Hematopoietic multipotent progenitor cell treated with erythropoietin and hydrocortisone succinate and interleukin-3 and kit ligand, for 8 days (in vitro differentiated cells): Measurements from ENCODE around the gene FBH1.
"Not testable (repeated sequence)": the region's sequence is repeated elsewhere in the genome, so short reads cannot be mapped to it uniquely, and the experiment has no call there.

Experiments
- DNase-seq: peaks from one replicate; pipeline ENCODE4 v3.0.0-alpha.2; 2015

FBH1 gene

DNA sequence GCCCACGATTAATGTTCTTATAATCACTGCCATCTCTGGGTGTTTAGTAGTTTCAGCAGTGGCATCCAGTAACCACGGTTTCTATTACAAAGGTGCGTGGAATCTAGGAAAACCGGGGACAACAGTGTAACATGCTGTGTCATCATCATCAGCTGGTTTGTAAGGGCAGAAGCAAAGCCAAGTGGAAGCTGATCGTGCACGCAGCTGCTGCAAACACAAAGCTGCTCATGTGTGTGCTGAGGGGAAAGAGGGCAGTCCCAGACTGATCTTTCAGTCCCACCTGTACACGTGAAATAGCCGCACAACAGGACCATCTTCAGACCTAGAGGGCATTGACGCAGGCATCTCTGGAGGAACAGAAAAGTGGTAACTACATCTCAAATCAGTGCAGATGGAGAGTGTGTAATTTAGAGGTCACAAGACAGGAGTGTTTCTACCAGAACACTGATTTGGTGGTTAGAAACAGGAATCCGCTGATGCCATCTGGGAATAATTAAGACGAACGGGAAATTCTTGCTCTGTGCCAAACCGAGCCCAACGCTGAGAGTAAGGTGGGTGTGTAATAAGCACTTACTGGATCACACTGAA is 13.8 kb upstream of the FBH1 start:
- DNase-seq, result no peak

DNA sequence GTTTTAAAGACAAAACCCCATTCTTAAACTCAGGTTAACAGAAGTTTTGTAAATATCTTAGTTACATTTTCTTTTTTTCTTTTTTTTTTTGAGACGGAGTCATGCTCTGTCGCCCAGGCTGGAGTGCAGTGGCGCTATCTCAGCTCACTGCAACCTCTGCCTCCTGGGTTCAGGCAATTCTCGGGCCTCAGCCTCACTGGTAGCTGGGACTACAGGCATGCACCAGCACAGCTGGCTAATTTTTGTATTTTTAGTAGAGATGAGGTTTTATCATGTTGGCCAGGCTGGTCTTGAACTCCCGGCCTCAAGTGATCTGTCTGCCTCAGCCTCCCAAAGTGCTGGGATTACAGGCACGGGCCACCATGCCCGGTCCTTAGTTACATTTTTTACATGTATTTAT is 13.0 kb upstream of the FBH1 start:
- DNase-seq, result not testable (repeated sequence)

DNA sequence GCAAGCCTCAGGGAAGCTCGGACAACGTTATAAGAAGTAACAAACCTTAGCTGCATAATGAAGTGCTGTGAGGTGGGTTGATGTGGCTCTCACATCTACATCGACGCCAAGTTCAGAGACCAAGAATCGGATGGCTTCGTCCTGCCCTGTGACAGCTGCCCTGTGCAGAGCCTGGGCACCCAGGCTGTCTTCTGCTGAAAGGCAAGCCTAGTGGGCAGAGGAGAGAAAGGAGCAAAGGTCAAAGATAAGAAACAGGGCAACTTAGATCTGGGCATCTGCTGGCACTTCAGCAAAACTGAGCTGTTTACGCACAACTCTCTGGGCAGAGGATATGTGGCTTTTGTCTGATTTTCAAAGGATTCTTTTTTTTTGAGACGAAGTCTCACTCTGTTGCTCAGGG is 7.1 kb upstream of the FBH1 start:
- DNase-seq, result no peak

DNA sequence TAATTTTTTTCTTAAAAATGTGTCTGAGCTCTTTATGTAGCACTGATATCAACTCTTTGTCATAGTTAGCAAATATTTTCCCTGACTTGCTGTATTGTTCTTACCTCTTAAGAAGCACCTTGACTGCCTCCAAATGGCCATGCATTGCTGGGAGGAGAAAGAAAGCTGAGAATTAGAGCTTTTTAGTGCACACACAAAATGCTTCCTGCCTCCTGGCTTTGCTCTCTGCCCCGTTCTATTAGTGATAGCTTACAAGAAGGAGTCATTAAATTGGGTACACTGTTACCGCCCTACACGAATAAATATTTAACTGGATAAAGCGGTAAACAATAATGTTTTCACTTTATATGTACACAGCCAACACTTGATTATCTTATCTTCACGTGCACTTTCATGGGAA is 4.4 kb upstream of the FBH1 start:
- no peak for DNase-seq

DNA sequence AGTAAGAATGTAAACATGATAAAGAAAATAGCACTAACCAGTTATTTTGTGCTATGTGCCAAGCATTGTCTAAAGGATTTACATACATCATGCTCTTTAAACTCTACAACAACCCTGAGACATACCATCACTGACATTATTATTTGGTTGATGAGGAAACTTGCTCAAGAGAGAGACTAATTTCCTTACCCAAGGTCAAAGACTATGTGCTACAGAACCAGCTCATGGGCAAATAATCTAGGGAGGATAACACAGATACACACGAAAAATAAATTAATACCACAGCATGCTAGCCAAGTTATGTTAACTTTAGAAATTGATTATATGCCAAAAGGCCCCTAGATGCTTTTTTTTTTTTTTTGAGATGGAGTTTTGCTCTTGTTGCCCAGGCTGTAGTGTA is 3.0 kb upstream of the FBH1 start:
- DNase-seq, result no peak

DNA sequence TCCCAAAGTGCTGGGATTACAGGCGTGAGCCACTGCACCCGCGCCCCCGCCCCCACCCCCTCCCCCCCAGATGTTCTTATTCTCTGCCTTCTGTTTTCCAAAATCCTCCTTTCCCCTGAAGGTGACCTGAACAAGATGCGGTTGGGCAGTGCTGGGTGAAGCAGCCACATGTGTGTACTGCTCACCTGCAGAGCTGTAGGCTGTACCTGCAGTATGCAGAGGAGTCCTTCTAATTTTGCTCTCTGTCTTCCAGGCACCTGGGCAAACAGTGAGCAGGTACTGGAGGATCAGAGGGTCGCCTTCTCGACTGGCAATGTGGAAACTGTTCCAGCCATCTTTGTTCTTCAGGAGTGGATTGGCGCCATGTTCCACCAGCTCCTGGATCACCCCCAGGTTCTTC is 2.4 kb upstream of the FBH1 start:
- no peak for DNase-seq

DNA sequence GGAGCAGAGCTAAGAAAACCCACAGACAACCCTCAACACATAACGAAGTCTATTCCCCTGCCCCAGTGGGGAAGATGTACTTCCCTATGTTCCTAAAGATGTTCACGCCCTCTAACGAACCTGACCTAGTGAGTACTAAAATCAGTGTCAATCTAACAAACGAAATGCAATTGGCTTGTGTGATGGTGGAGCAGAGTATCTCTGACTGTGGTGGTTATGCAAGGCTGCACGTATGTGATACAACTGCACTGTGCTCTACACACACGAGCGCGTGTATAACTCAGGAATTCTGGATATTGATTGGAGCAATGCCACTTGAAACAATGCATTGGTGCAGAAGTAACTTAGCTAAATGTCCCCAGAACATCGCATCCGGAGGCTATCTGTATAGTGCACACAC is 1.7 kb upstream of the FBH1 start:
- DNase-seq, result peak; percentile 42

DNA sequence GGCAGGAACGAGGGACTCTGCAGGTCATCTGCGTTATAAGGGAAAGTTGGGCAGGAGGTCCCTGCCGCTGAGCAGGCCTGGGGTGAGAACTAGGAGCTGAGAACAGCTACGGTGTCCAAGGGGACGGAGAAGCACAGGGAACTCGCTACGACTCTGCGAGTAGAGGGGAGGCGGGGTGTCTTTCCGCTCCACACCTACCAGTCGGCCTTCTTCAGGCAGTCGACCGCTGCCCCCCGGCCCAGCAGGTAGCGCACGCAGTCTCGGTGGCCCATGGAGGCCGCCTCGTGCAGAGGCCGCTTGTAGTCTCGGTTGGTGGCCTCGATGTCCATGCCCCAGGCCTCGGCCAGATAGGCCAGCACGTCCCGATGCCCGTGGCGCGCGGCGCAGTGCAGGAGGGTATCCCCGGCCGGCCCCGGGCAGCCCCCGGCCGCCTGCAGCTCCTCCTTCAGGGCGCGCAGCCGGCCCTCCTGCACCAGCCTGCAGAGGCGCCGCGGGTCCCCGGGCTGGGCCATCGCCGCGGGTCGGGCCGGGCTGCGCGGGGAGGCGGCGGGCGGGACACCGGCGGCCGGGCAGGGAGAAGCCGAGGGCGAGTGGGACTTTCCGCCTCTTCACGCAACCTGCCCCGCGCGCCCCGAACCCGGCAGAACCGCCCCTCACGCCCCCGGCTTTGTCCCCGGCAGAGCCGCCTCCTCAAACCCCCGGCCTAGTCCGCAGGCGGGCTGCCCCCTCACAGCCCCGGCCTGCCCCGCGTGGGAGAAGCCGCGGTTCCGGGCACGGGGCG is 1.0 kb upstream of the FBH1 start:
- peak; percentile 25 for DNase-seq

DNA sequence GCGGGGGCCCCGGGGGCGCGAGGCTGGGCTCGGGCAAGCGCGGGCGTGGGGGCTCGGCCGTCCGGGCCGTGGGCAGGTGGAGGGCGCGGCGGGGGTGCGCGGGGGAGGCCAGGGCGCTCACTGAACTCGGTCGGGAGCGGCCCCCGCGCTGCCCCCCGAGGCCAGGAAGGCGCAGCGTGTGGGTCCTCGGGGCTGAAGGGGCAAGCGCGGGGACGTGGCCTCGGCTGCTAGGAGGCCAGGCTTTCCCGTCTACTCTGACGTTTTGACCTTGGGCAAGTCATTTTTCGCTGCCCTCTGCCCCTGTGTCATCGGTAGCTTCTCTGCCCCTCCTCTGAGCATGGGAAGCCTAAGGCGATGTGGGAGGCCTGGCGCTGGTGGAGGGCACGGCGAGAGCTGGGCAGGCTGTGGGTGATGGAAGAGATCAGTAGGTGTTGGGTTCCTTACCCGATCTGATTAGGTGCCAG is 441 bp downstream of the FBH1 start:
- DNase-seq, result peak; percentile 42

DNA sequence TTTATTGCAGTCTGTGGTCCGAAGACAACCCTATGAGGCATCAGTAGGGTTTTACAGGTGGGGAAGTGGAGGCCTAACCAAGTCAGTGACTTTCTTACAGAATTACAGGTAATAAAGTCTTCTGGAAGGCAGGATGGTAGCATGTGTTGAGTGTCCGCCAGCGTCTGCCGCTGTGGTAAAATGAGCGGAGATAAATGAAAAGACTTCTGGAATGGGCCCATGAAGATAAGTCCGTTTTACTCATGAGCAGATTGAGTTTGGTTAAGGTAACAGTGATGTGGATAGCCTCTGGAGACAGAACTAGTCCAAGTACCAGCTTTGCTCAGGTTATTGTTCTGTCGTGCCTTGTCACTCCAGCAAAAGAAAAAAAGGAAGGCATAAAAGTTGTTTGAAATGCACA is 966 bp downstream of the FBH1 start:
- DNase-seq, result peak; percentile 55

DNA sequence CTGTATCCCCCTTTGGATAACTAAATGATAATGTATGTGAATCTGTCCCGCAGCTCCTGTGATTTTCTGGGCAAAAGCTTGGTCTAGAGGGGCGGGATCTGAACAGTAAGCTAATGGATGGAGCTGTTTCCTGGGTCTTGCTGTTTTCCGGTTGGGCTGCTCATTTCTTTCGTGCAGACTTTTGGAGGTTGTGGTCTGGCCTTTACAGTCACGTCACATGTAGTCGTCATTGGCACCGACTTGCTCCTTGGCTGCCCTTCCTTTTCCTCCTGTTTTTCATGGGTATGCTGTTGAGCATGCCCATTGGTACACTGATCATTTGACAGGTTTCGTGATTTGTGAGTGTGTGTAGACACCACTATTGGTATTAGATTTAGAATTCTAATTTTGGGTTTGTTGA is 2.0 kb downstream of the FBH1 start:
- no peak for DNase-seq

DNA sequence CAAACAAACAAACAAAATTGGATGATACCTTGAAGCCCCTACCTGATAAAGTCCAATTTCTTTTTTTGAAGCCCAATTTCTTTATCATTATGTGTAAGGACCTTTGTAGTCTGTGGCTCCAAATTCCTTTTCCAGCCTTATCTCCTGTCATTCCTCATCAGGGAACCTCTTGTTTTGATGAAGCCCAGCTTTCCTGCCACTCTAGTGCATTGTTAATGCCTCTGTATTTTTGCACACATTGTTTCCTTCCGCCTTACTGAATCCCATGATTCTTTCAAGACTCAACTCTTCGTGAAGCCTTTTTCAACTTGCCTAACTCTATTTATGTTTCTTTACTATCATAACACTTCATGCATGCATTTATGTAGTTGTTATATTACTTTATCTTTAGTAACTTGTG is 3.3 kb downstream of the FBH1 start:
- no peak for DNase-seq

DNA sequence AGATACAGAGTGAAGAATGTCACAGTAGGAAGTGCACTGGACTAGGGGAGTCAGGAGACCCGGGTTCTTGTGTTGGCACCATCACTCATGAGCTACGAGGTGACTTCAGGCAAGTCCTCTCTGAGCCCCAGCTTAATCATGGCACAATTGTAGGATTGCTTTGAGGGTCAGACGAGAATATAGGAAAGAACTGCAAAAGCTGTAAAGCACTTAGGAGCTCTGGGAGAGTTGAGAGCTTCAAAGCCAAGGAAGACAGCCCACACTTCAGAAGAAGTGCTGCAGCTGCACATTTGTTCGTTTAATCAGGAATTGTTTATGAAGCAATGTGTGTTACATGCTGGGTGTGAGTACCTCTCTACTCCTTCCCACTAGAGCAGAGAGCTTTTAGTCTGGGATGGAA is 4.4 kb downstream of the FBH1 start:
- DNase-seq, result no peak

DNA sequence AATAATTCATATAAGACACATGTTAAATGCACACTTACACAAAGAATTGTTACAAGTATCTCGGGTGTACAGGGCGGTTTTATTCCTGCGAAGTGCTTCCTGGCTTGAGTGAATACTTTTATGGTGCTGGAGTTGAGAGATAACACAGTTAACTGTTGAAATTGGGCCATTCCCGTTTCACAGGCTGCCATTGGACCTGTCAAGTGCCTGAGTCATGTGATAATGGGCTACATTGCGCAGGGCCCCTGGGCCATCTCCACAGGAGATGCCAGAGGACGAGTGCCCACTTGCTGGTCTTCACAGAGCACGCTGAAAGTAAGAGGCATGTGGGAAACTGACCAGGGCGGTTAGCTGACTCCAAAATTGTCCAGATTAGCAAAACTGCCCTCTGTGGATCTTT is 4.8 kb downstream of the FBH1 start:
- peak; percentile 96 for DNase-seq

DNA sequence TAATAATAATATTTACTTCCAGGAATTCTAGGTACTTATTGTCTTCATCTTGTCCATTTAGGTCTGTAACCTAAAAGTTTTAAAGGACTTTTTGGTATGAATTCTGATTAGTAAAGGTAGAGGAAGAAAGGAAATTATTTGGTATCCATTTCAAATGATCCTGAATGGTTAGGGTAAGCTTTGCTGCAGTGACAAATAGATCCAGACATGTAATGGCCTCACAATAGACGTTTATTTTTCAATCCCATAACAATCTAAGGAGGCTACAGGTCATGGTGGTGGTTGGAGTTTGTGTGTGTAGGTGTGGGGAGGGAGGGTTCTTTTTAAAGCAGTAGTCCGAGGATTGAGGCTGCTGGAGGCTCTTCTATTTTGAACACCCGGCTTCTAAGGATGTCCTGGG is 5.3 kb downstream of the FBH1 start:
- no peak for DNase-seq

DNA sequence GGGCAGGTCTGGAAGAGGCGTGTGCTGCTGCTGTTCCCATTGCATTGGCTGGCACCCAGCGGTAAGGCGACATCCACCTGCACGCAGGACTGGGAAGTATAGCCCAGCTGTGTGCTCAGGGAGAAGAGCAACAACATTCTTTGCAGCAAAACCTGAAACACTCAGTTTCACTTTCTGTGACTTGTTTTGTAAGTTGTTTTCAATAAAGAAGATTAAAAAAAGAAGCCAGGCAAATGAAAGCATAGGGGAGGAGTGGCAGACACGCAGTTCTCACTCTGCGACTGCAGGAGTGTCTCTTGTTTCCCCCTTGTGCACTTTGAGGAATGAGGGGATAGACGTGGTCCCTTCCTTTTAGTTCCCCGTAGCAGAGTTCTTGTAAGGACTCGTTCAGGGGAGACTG is 5.8 kb downstream of the FBH1 start:
- peak; percentile 20 for DNase-seq

DNA sequence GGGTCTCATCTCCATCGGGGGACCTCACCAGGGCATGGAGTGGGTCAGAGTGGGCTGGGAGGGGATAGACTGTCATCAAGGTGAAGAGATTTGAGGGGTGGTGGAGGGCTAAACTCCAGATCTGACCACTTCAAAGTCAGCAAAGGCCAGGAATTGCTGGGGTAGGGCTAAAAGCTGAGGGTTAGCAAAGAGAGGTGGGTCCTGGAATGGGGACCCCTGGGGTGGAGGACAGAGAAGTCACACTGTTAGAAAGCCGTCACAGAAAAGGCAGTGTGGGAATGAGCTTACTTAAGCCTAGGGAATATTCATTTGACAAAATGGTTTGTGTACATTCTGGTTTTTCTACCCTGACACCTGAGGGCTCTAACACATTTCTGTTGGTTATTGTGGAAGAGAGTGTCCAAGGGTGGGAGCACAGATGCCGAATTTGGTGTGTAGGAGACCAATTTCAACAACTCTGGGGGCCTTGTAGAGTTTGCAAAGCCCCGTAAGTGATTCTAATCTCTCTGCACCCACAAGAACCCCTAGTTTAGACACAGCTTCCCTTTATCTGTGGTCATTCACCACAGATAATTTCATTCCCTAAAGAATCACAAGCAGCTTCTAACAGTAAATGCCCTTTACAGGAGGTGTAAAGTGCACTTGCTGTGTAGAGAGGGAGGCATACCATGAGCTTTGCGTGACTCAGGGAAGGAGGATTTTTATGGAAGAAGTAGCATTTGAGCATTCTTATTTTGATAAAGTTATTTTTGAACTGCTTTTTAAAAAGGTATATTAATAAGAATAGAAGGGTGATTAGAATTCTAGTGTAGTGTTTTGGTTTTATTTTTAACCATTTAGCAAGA is 6.4 kb downstream of the FBH1 start:
- DNase-seq, result peak; percentile 58

DNA sequence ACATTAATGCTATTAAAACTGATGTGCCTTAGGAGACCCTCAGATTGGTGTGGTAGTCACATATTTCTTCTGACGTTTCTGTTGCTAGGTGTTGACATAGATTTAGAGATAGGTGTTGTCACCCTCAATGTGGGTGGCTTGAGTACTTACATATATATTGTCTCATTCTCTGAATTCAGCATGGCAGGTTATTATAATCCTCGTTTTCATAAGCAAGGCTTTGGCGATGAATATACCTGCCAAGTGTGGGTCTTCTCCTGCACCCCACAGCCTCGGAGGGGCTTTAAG is 7.0 kb downstream of the FBH1 start:
- peak; percentile 36 for DNase-seq

DNA sequence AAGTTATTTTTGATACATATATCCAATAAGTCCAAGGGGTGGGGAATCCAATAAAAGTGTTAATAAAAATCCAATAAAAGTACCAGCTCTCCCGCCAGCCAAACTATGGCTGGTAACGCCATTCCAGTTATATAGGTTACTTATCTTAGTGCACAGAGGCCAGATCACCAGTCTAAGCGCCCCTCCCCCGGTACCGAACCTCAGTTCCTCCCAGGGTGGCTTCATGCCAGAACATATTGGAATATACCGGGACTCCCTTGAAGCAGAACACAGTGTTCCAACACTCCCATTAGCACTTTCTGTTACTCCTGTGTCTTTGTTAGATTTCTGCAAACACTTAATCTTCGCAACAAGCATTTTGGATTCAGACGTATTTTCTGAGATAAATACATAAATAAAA is 7.5 kb downstream of the FBH1 start:
- peak; percentile 69 for DNase-seq

DNA sequence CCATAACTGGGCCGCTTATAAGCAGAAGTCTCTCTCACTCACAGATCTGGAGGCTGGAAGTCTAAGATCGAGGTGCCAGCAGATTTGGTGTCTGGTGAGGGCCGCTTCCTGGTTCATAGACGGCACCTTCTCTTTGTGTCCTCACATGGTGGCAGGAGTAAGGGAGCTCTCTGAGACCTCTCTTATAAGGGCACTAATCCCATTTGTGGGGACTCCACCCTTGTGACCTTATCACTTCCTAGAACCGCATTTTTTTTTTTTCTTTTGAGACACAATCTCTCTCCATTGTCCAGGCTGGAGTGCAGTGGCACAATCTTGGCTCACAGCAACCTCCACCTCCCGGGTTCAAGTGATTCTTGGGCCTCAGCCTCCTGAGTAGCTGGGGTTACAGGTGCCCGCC is 8.1 kb downstream of the FBH1 start:
- DNase-seq, result peak; percentile 59

DNA sequence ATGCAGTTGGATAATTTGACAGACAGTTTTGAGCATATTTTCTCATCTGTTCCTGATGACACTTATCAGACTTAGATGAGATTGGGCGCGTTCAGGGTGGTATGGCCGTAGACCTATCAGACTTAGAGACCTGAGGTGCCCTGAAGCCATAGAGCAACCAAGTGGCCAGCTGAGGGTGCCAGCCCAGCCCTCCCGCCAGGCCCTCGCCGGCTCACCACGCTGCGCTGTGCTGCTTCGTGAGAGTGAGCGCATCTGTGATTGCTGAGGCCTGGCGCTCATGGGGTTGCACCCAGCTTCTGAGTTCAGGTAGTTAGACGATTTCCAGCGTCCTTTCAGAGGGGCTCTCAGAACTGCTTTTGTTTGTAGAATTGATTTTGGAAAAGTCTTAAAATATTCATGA is 10.2 kb downstream of the FBH1 start:
- DNase-seq, result no peak

DNA sequence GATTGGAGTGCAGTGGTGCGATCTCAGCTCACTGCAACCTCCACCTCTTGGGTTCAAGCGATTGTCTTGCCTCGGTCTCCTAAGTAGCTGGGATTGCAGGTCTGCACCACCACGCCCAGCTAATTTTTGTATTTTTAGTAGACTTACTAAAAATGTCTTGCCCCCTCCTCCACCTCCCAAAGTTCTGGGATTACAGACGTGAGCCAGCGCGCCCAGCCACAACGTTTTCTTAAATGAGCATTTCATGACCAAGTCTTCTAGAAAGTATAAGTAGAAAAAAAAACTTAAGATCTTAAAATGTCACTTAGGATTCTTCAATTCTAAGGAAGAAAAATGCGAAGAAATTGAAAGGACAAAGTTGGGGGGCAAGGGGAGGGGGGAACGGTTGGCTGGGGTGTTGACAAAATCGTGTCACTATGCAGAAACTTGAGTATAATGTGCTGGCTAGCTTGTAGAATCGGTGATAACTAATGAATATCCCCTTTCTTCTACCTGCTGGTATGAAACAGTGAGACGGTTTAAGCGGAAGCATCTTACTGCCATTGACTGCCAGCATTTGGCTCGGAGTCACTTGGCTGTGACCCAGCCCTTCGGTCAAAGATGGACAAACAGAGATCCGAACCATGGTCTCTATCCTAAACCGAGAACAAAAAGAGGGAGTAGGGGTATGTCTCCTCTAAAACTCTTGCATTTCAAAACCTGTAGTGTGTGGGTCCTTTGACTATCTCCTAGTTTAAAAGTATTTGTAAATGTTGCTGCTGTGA is 12.7 kb downstream of the FBH1 start:
- DNase-seq, result no peak

DNA sequence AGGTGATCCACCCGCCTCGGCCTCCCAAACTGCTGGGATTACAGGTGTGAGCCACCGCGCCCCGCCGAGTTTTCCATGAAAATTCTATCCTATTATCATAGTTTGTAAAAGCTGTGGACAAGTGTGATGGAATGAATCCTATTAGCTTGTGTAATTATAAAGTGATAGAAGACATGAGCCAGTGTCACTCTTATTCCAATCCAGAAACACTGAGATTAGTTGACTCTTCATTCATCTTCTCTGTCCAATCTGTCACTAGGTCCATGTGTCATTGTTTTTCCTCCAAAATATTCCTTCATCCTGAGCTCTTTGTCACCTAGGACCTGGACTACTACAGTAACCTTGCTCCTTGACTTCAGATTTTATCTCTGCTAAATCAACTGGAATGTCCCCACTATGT is 13.5 kb downstream of the FBH1 start:
- no peak for DNase-seq
